HCT116 (cell line): Measurements from ENCODE around the gene GGACT. TPM values are rescaled to one million over a fixed set of nuclear protein-coding genes. Genes with fewer than 3 reads are reported as not detected.

Experiments
- ATAC-seq: fragments of 200-7000 bp; cut with Tn5 transposase; 2 replicates; pipeline ENCODE4 v1.9.1; 2020; ENCODE audit warnings: mild to moderate bottlenecking, moderate library complexity
- BruUV-seq: library from RNA; stranded (reverse); fragments of 400-500 nt; replicated peaks from 2 replicates; lab custom pipeline; 2021; lab: Mats Ljungman, UMichigan
- CTCF ChIA-PET: fragments of 300-600 bp; sonication (Branson Sonifier 250); formaldehyde crosslinking; loops from one replicate; lab custom pipeline; 2021; ENCODE audit warnings: antibody characterized with exemption; lab: Charles Lee
- POLR2A ChIA-PET: fragments of 300-600, 350-600 bp; sonication (Branson Sonifier 250); formaldehyde crosslinking; loops from one replicate; lab custom pipeline; 2021; ENCODE audit warnings: antibody characterized with exemption; lab: Charles Lee
- RAD21 ChIA-PET, 2 experiments: fragments of 300-600 bp; sonication (Branson Sonifier 250); formaldehyde crosslinking; loops; one replicate each; lab custom pipeline; 2023; ENCODE audit warnings: low total read pairs in 2 of 2; ENCODE audit not compliant: uncharacterized antibody in 2 of 2, unreplicated experiment in 2 of 2, low non-redundant PET in 1 of 2; lab: Charles Lee
- DNase-seq: peaks from one replicate; pipeline ENCODE4 v3.0.0-alpha.2; 2010; ENCODE audit warnings: low read depth, low spot score
- H2AFZ ChIP-seq: fragments of 200-600 bp; shearing (Covaris generic), sonication (generic); 2 replicates; pipeline ENCODE4 v1.6.1; 2017; ENCODE audit warnings: low read depth, mixed run types, mixed read lengths, antibody characterized with exemption, low read length; ENCODE audit not compliant: poor library complexity, severe bottlenecking
- H3K27ac ChIP-seq: 2 replicates; pipeline ENCODE4 v1.5.1; 2012; ENCODE audit warnings: low read depth, low read length
- H3K27me3 ChIP-seq: fragments of 200-600 bp; sonication (generic); 2 replicates; pipeline ENCODE4 v1.6.1; 2016; ENCODE audit warnings: mixed run types, low read length, mixed read lengths; ENCODE audit not compliant: insufficient read depth
- H3K36me3 ChIP-seq, 2 experiments: fragments of 200-500 bp in 1 of 2; fragments of 200-600 bp in 1 of 2; sonication (Bioruptor generic) in 1 of 2; sonication (generic) in 1 of 2; 2 replicates each; pipeline versions ENCODE4 v1.5.1 to v1.6.1; 2014 to 2016; ENCODE audit warnings: low read length in 2 of 2, inconsistent platforms in 1 of 2, mixed read lengths in 1 of 2, mixed run types in 1 of 2; ENCODE audit not compliant: insufficient read depth in 2 of 2, control insufficient read depth in 1 of 2
- H3K4me1 ChIP-seq, 2 experiments: fragments of 200-600 bp in 1 of 2; sonication (generic) in 1 of 2; 2 replicates each; pipeline versions ENCODE4 v1.5.1 to v1.6.1; 2012 to 2017; ENCODE audit warnings: low read length in 2 of 2, inconsistent platforms in 1 of 2, mild to moderate bottlenecking in 1 of 2, mixed read lengths in 1 of 2, mixed run types in 1 of 2, moderate library complexity in 1 of 2; ENCODE audit not compliant: insufficient read depth in 2 of 2, control insufficient read depth in 1 of 2
- H3K4me2 ChIP-seq: fragments of 200-600 bp; sonication (generic); 2 replicates; pipeline ENCODE4 v1.6.1; 2017; ENCODE audit warnings: mixed run types, low read length, mixed read lengths
- H3K4me3 ChIP-seq, 2 experiments: fragments of 200-600 bp in 1 of 2; sonication (generic) in 1 of 2; replicated peaks in 1 of 2; 2 replicates each; pipeline ENCODE4 v1.5.1; 2011 to 2016; ENCODE audit warnings: low read length in 2 of 2, control low read depth in 1 of 2, low read depth in 1 of 2, mild to moderate bottlenecking in 1 of 2, mixed read lengths in 1 of 2, mixed run types in 1 of 2
- H3K79me2 ChIP-seq: fragments of 200-600 bp; sonication (generic); 2 replicates; pipeline ENCODE4 v1.6.1; 2017; ENCODE audit warnings: mild to moderate bottlenecking, mixed run types, low read length, moderate library complexity, mixed read lengths; ENCODE audit not compliant: insufficient read depth
- H3K9ac ChIP-seq: fragments of 200-600 bp; sonication (generic); 2 replicates; pipeline ENCODE4 v1.6.1; 2016; ENCODE audit warnings: low read length, mixed read lengths
- H3K9me2 ChIP-seq: fragments of 200-600 bp; sonication (generic), shearing (Covaris generic); 2 replicates; pipeline ENCODE4 v1.6.1; 2017; ENCODE audit warnings: mixed run types, mild to moderate bottlenecking, moderate library complexity; ENCODE audit not compliant: insufficient read depth
- H3K9me3 ChIP-seq, 2 experiments: fragments of 200-500 bp in 1 of 2; fragments of 200-600 bp in 1 of 2; sonication (Bioruptor generic) in 1 of 2; sonication (generic) in 1 of 2; 2 replicates each; pipeline ENCODE4 v1.6.1; 2014 to 2017; ENCODE audit warnings: low read length in 2 of 2, mixed read lengths in 2 of 2, inconsistent platforms in 1 of 2, low read depth in 1 of 2, mild to moderate bottlenecking in 1 of 2, mixed run types in 1 of 2, moderate library complexity in 1 of 2; ENCODE audit not compliant: control insufficient read depth in 1 of 2, insufficient read depth in 1 of 2
- H4K20me1 ChIP-seq: fragments of 200-600 bp; sonication (generic), shearing (Covaris generic); 2 replicates; pipeline ENCODE4 v1.6.1; 2017; ENCODE audit warnings: mixed run types, mild to moderate bottlenecking, moderate library complexity; ENCODE audit not compliant: insufficient read depth
- ATF3 ChIP-seq: IDR thresholded peaks from 2 replicates; pipeline ENCODE4 v1.6.1; 2012
- CBX3 ChIP-seq: IDR thresholded peaks from 2 replicates; pipeline ENCODE4 v1.6.1; 2012; ENCODE audit warnings: low read depth
- CTCF ChIP-seq, 3 experiments: fragments of 200-600 bp in 1 of 3; sonication (generic) in 1 of 3; IDR thresholded peaks in 2 of 3; conservative IDR thresholded peaks in 1 of 3; 2 replicates each; pipeline ENCODE4 v1.5.1; 2012 to 2017; ENCODE audit warnings: low read depth in 2 of 3, low read length in 2 of 3, antibody characterized with exemption in 1 of 3, borderline replicate concordance in 1 of 3, control low read depth in 1 of 3, mild to moderate bottlenecking in 1 of 3, mixed read lengths in 1 of 3, mixed run types in 1 of 3, moderate library complexity in 1 of 3; ENCODE audit not compliant: insufficient read depth in 1 of 3
- EGR1 ChIP-seq: IDR thresholded peaks from 2 replicates; pipeline ENCODE4 v1.6.1; 2012; ENCODE audit warnings: low read depth
- EZH2 ChIP-seq: fragments of 200-600 bp; sonication (generic); IDR thresholded peaks from 2 replicates; pipeline ENCODE4 v1.6.1; 2017; ENCODE audit warnings: antibody characterized with exemption, mixed run types
- EZH2phosphoT487 ChIP-seq: fragments of 200-600 bp; IDR thresholded peaks from 2 replicates; pipeline ENCODE4 v1.6.1; 2018; ENCODE audit warnings: antibody characterized with exemption, borderline replicate concordance
- JUND ChIP-seq: IDR thresholded peaks from 2 replicates; pipeline ENCODE4 v1.6.1; 2012
- POLR2A ChIP-seq: IDR thresholded peaks from 2 replicates; pipeline ENCODE4 v1.7.0; 2011; ENCODE audit warnings: borderline replicate concordance; ENCODE audit not compliant: insufficient read depth, insufficient read length; ENCODE audit errors: extremely low read depth
- POLR2AphosphoS5 ChIP-seq: IDR thresholded peaks from 2 replicates; pipeline ENCODE4 v1.6.1; 2011; ENCODE audit warnings: mild to moderate bottlenecking, low read depth, low read length, moderate library complexity
- RAD21 ChIP-seq: IDR thresholded peaks from 2 replicates; pipeline ENCODE4 v1.6.1; 2012; ENCODE audit warnings: low read depth, mild to moderate bottlenecking
- REST ChIP-seq: IDR thresholded peaks from 2 replicates; pipeline ENCODE4 v1.6.1; 2012; ENCODE audit warnings: low read depth
- SIN3A ChIP-seq: IDR thresholded peaks from 2 replicates; pipeline ENCODE4 v1.6.1; 2012; ENCODE audit warnings: low read depth
- SP1 ChIP-seq: IDR thresholded peaks from 2 replicates; pipeline ENCODE4 v1.6.1; 2012; ENCODE audit warnings: low read depth
- SRF ChIP-seq: IDR thresholded peaks from 2 replicates; pipeline ENCODE4 v1.6.1; 2012; ENCODE audit warnings: low read depth
- TCF7L2 ChIP-seq: IDR thresholded peaks from 2 replicates; pipeline ENCODE4 v1.7.0; 2011; ENCODE audit warnings: borderline replicate concordance, inconsistent platforms; ENCODE audit not compliant: insufficient read depth, insufficient read length; ENCODE audit errors: extremely low read depth
- YY1 ChIP-seq: IDR thresholded peaks from 2 replicates; pipeline ENCODE4 v1.6.1; 2011; ENCODE audit warnings: low read length, low read depth, moderate library complexity, mild to moderate bottlenecking; ENCODE audit not compliant: insufficient replicate concordance; ENCODE audit errors: extremely low read depth
- intact Hi-C: fragments of 100-400 bp; cut with micrococcal nuclease; formaldehyde crosslinking; loops from 2 replicates; pipeline ENCODE4 v1.10.0; 2022
- total RNA-seq: library from RNA; stranded (reverse); gene quantifications from one replicate; pipeline ENCODE4 v1.2.1, GENCODE V29; 2021; ENCODE audit not compliant: unreplicated experiment

The GGACT gene
- total RNA-seq, 1 experiment from 2014 or later, result 5.0 TPM

- Histone ChIP-seq H3K4me2 (peak overlapping the region; percentile 19; the same call in 1 of the 2 replicates), H3K36me3 (no peaks in the 10 kb centered on the region), H2AFZ (no peak overlapping the region), H3K9me3 (no peaks in the 10 kb centered on the region), H3K27me3 (no peaks in the 10 kb centered on the region), H3K27ac (no peak overlapping the region), H4K20me1 (no peaks in the 10 kb centered on the region), H3K9ac (no peak overlapping the region), H3K4me3 (no peak overlapping the region), H3K79me2 (no peaks in the 10 kb centered on the region), H3K4me1 (peaks cover 0 to 7% of the 10 kb centered on the region in 2 experiments; a peak in 1 of 4 replicates), H3K9me2 (no peaks in the 10 kb centered on the region)
- ATAC-seq (peak; percentile 49; the same call in 1 of the 2 replicates), DNase-seq (no peak)
- no TSS peak for BruUV-seq
- CTCF ChIA-PET, result no interaction called here
- no peak for TF ChIP-seq EGR1
- TF ChIP-seq SP1, result no peak
- TF ChIP-seq JUND, result no peak
- no peak for TF ChIP-seq POLR2A
- TF ChIP-seq ATF3, result no peak
- TF ChIP-seq CBX3, result no peak
- TF ChIP-seq EZH2, result no peak
- no peak for TF ChIP-seq TCF7L2
- no peak for TF ChIP-seq YY1
- no peak for TF ChIP-seq EZH2phosphoT487
- no peak for TF ChIP-seq CTCF (IDR thresholded peaks at IDR 0.05 in 2 of 3, conservative IDR thresholded peaks at IDR 0.05 in 1 of 3; ENCODE audit: borderline replicate concordance in 1 of 3, insufficient read depth in 1 of 3, low read depth in 2 of 3, low read length in 2 of 3)
- TF ChIP-seq REST, result no peak
- TF ChIP-seq SIN3A, result no peak
- no peak for TF ChIP-seq RAD21
- no peak for TF ChIP-seq POLR2AphosphoS5
- no peak for TF ChIP-seq SRF
- POLR2A ChIA-PET, result no interaction called here
- intact Hi-C loops, result no loop called here
- RAD21 ChIA-PET, result no interaction called here
These were observed 20.3 kb upstream of the GGACT start for GRCh38 chr13:100608906-100609305.
